Chondrocyte (in vitro differentiated cells): ENCODE results near the gene CTIF. TPM values are rescaled to one million over a fixed set of nuclear protein-coding genes. Genes with fewer than 3 reads are reported as not detected.

Experiments used
- DNase-seq: peaks from one replicate; pipeline ENCODE4 v3.0.0; 2021; ENCODE audit warnings: mixed read lengths, low spot score
- H3K27ac Mint-ChIP-seq: one replicate; pipeline ENCODE4 v1.8.0; 2021; ENCODE audit warnings: mild to moderate bottlenecking, moderate library complexity, mixed read lengths; ENCODE audit not compliant: unreplicated experiment
- H3K27me3 Mint-ChIP-seq: 2 replicates; pipeline ENCODE4 v1.8.0; 2021; ENCODE audit warnings: low read depth, mixed read lengths
- H3K36me3 Mint-ChIP-seq: 2 replicates; pipeline ENCODE4 v1.8.0; 2021; ENCODE audit warnings: low read depth, mixed read lengths
- H3K4me1 Mint-ChIP-seq: 2 replicates; pipeline ENCODE4 v1.8.0; 2021; ENCODE audit warnings: low read depth, mild to moderate bottlenecking, mixed read lengths
- H3K4me3 Mint-ChIP-seq: one replicate; pipeline ENCODE4 v1.8.0; 2021; ENCODE audit warnings: mild to moderate bottlenecking, moderate library complexity, mixed read lengths; ENCODE audit not compliant: unreplicated experiment
- H3K9me3 Mint-ChIP-seq: 2 replicates; pipeline ENCODE4 v1.8.0; 2021; ENCODE audit warnings: low read depth, mixed read lengths
- total RNA-seq: library from RNA; stranded (reverse); gene quantifications from 3 replicates; pipeline ENCODE4 v1.2.1, GENCODE V29; 2021
- TF ChIP-seq, protein P1 (sequence below): fragments of 200-600 bp; sonication (generic); IDR thresholded peaks from 2 replicates; pipeline ENCODE4 v1.5.0; 2021; ENCODE audit warnings: antibody characterized with exemption, mild to moderate bottlenecking, moderate library complexity

The CTIF gene
- total RNA-seq, 1 donor from 2014 or later: 184 TPM

- TF ChIP-seq, protein P1, sequence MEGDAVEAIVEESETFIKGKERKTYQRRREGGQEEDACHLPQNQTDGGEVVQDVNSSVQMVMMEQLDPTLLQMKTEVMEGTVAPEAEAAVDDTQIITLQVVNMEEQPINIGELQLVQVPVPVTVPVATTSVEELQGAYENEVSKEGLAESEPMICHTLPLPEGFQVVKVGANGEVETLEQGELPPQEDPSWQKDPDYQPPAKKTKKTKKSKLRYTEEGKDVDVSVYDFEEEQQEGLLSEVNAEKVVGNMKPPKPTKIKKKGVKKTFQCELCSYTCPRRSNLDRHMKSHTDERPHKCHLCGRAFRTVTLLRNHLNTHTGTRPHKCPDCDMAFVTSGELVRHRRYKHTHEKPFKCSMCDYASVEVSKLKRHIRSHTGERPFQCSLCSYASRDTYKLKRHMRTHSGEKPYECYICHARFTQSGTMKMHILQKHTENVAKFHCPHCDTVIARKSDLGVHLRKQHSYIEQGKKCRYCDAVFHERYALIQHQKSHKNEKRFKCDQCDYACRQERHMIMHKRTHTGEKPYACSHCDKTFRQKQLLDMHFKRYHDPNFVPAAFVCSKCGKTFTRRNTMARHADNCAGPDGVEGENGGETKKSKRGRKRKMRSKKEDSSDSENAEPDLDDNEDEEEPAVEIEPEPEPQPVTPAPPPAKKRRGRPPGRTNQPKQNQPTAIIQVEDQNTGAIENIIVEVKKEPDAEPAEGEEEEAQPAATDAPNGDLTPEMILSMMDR: no peak
- H3K4me1 Mint-ChIP-seq: peaks cover 91% of the 10 kb centered on the region
- H3K36me3 Mint-ChIP-seq: peaks cover 18% of the 10 kb centered on the region
- H3K27ac Mint-ChIP-seq: no peak overlapping the region
- peaks cover 7% of the 10 kb centered on the region for H3K9me3 Mint-ChIP-seq
- no peaks in the 10 kb centered on the region for H3K27me3 Mint-ChIP-seq
- DNase-seq: no peak
- no peak overlapping the region for H3K4me3 Mint-ChIP-seq
These were observed 39.5 kb downstream of the CTIF start for GRCh38 chr18:48578289-48578688.

DNA sequence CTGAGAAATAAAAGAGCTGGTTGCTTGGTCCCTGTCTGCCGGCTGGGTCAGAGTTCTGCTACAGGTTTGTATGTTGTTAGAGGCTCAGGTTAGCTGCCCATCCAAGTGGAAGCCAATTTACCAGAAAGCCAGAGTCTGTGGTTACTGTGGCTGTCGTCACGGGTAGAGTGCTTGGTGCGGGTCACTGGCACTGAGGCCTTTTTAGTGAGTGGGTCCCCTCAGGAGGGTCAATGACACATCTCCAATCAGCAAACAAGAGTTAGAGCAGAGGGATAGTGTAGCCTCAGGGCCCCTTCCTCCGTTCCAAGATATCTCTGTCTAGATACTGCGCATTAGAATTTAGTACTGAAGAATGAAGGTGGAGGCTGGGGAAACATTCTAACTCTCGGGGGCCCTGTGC, 41.2 kb downstream of the CTIF start:
- Mint-ChIP-seq H3K9me3 (peaks cover 7% of the 10 kb centered on the region), H3K4me3 (no peak overlapping the region), H3K27ac (peak overlapping the region; percentile 81), H3K36me3 (peaks cover 18% of the 10 kb centered on the region), H3K27me3 (no peaks in the 10 kb centered on the region), H3K4me1 (peaks cover 91% of the 10 kb centered on the region)
- TF ChIP-seq, protein P1: no peak
- peak; percentile 21 for DNase-seq

GRCh38 chr18:48580782-48581181, 42.0 kb downstream of the CTIF start:
- H3K27me3 Mint-ChIP-seq: no peaks in the 10 kb centered on the region
- H3K9me3 Mint-ChIP-seq: peaks cover 7% of the 10 kb centered on the region
- peaks cover 18% of the 10 kb centered on the region for H3K36me3 Mint-ChIP-seq
- no peak overlapping the region for H3K4me3 Mint-ChIP-seq
- peak overlapping the region; percentile 81 for H3K27ac Mint-ChIP-seq
- peak; percentile 87 for DNase-seq
- peaks cover 88% of the 10 kb centered on the region for H3K4me1 Mint-ChIP-seq
- TF ChIP-seq, protein P1: no peak

DNA sequence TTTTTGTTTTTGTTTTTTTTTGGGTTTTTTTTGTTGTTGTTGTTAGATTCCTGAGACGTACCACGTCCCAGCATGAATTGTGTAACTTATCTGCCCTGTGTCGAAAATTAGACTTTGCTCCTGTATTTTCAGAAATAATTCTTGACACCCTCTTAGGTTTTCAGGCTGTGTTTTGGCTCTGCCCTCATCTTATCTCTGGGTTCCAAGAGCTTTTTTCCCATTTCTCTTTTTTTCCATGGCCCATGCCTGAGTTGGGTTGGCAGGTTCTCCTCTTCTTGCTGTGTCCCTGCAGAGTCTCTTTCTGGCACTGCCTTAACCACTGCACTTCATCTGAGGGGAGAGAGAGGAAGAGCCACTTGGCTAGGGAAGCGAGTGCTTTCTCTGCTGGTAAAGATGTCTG, 42.4 kb downstream of the CTIF start:
- Mint-ChIP-seq H3K36me3 (peaks cover 16% of the 10 kb centered on the region), H3K9me3 (peaks cover 7% of the 10 kb centered on the region), H3K4me3 (no peak overlapping the region), H3K27ac (peak overlapping the region; percentile 81), H3K27me3 (no peaks in the 10 kb centered on the region), H3K4me1 (peaks cover 87% of the 10 kb centered on the region)
- DNase-seq: no peak
- TF ChIP-seq, protein P1: no peak

- TF ChIP-seq, protein P1: no peak
- peak; percentile 70 for DNase-seq
These were observed 43.1 kb downstream of the CTIF start for GRCh38 chr18:48581941-48582340.

More at GRCh38 chr18:48581941-48582340, 43.1 kb downstream of the CTIF start:
- peaks cover 87% of the 10 kb centered on the region for H3K4me1 Mint-ChIP-seq
- H3K4me3 Mint-ChIP-seq: no peak overlapping the region
- H3K9me3 Mint-ChIP-seq: peaks cover 7% of the 10 kb centered on the region
- peaks cover 16% of the 10 kb centered on the region for H3K36me3 Mint-ChIP-seq
- H3K27ac Mint-ChIP-seq: peak overlapping the region; percentile 81
- no peaks in the 10 kb centered on the region for H3K27me3 Mint-ChIP-seq
